ENCODE measurements around the gene PRR30.

- no peak for TF ChIP-seq TAF1 (IDR thresholded peaks at IDR 0.05; ENCODE audit: low read depth, low read length)
- TF ChIP-seq POLR2AphosphoS5 (IDR thresholded peaks at IDR 0.05; ENCODE audit: low read depth, low read length) = no peak
- no peak for TF ChIP-seq POU2F2 (IDR thresholded peaks at IDR 0.05; ENCODE audit: low read depth, low read length)
Measured at GRCh38 chr2:27100036-27100435, 39.2 kb downstream of the PRR30 start.
